ENCODE results near the gene PIGK. TPM values are rescaled to one million over a fixed set of nuclear protein-coding genes. Genes with fewer than 3 reads are reported as not detected.

Gene PIGK
- total RNA-seq, 1 experiment from 2014 or later, result 23.3 TPM

GRCh38 chr1:77096496-77097255, 122.6 kb downstream of the PIGK start:
- ATAC-seq (no peak), DNase-seq (ENCODE audit: low read depth, low spot score) (no peak)
- H3K79me2 ChIP-seq (ENCODE audit: insufficient read depth, low read length), result no peaks in the 10 kb centered on the region
- intact Hi-C loops (cut with micrococcal nuclease), result no loop called here
- no peaks in the 10 kb centered on the region for H4K20me1 ChIP-seq (ENCODE audit: insufficient read depth)
- H2AFZ ChIP-seq (ENCODE audit: low read depth, low read length, poor library complexity, severe bottlenecking), result no peak overlapping the region
- no TSS peak for BruUV-seq (replicated peaks)
- ChIA-PET RAD21 (ENCODE audit: low non-redundant PET in 1 of 2, low total read pairs in 2 of 2, uncharacterized antibody in 2 of 2, unreplicated experiment in 2 of 2) (no interaction called here), CTCF (interaction anchor here (1.4 kb wide), 1 partner anchor 16 kb away, joined by 3 read pairs; no protein-coding TSS in a partner anchor), POLR2A (no interaction called here)
- no peak overlapping the region for H3K9ac ChIP-seq (ENCODE audit: low read length)
- no peaks in the 10 kb centered on the region for H3K27me3 ChIP-seq (ENCODE audit: insufficient read depth, low read length)
- H3K4me2 ChIP-seq (ENCODE audit: low read length), result no peak overlapping the region
- no peaks in the 10 kb centered on the region for H3K9me2 ChIP-seq (ENCODE audit: insufficient read depth)
- no peaks in the 10 kb centered on the region for H3K9me3 ChIP-seq (ENCODE audit: control insufficient read depth in 1 of 2, insufficient read depth in 1 of 2, low read depth in 1 of 2, low read length in 2 of 2)
- H3K36me3 ChIP-seq (ENCODE audit: control insufficient read depth in 1 of 2, insufficient read depth in 2 of 2, low read length in 2 of 2), result no peaks in the 10 kb centered on the region
- peaks cover 2 to 3% of the 10 kb centered on the region in 2 experiments; a peak in 1 of 4 replicates for H3K4me1 ChIP-seq (ENCODE audit: control insufficient read depth in 1 of 2, insufficient read depth in 2 of 2, low read length in 2 of 2)
- H3K4me3 ChIP-seq (replicated peaks in 1 of 2; ENCODE audit: low read depth in 1 of 2, low read length in 2 of 2), result no peak overlapping the region
- H3K27ac ChIP-seq (ENCODE audit: low read depth, low read length), result no peak overlapping the region
- TF ChIP-seq RAD21 (IDR thresholded peaks at IDR 0.05; ENCODE audit: low read depth), result no peak
- TF ChIP-seq YY1 (IDR thresholded peaks at IDR 0.05; ENCODE audit: extremely low read depth, insufficient replicate concordance, low read depth, low read length), result no peak
- no peak for TF ChIP-seq CTCF (IDR thresholded peaks at IDR 0.05 in 2 of 3, conservative IDR thresholded peaks at IDR 0.05 in 1 of 3; ENCODE audit: borderline replicate concordance in 1 of 3, insufficient read depth in 1 of 3, low read depth in 2 of 3, low read length in 2 of 3)
- TF ChIP-seq CBX3 (IDR thresholded peaks at IDR 0.05; ENCODE audit: low read depth), result no peak
- TF ChIP-seq ZFX (IDR thresholded peaks at IDR 0.05), result no peak
- TF ChIP-seq JUND (IDR thresholded peaks at IDR 0.05), result no peak
- TF ChIP-seq SRF (IDR thresholded peaks at IDR 0.05; ENCODE audit: low read depth), result no peak
- TF ChIP-seq POLR2AphosphoS5 (IDR thresholded peaks at IDR 0.05; ENCODE audit: low read depth, low read length), result no peak
- no peak for TF ChIP-seq ATF3 (IDR thresholded peaks at IDR 0.05)

All from HCT116 (cell line).